Neural progenitor cell (in vitro differentiated cells): ENCODE data around the gene ADGRA3. TPM values are rescaled to one million over a fixed set of nuclear protein-coding genes. Genes with fewer than 3 reads are reported as not detected.
A peak's percentile ranks its signal among the peaks of the same experiment; 100 is the strongest.
"Not testable (repeated sequence)": the region's sequence is repeated elsewhere in the genome, so short reads cannot be mapped to it uniquely, and the experiment has no call there.

Experiments
- DNase-seq: peaks from one replicate; pipeline ENCODE4 v3.0.0-alpha.2; 2016; ENCODE audit warnings: low spot score
- H2AFZ ChIP-seq: fragments of 200-600 bp; sonication (generic); replicated peaks from 2 replicates; pipeline ENCODE4 v1.6.1; 2016; ENCODE audit warnings: antibody characterized with exemption
- H3F3A ChIP-seq: fragments of 200-600 bp; sonication (generic); 2 replicates; pipeline ENCODE4 v1.6.1; 2016; ENCODE audit warnings: antibody characterized with exemption, low read depth
- H3K27ac ChIP-seq: fragments of 200-600 bp; sonication (generic); 2 replicates; pipeline ENCODE4 v1.5.1; 2016; ENCODE audit warnings: mild to moderate bottlenecking
- H3K27me3 ChIP-seq: fragments of 200-600 bp; sonication (generic); 2 replicates; pipeline ENCODE4 v1.6.1; 2016; ENCODE audit warnings: mild to moderate bottlenecking, moderate library complexity
- H3K36me3 ChIP-seq: fragments of 200-600 bp; sonication (generic); 2 replicates; pipeline ENCODE4 v1.5.1; 2016
- H3K4me1 ChIP-seq: fragments of 200-600 bp; sonication (generic); 2 replicates; pipeline ENCODE4 v1.6.1; 2016; ENCODE audit warnings: mixed run types
- H3K4me2 ChIP-seq: fragments of 200-600 bp; sonication (generic); 2 replicates; pipeline ENCODE4 v1.6.1; 2016
- H3K4me3 ChIP-seq: fragments of 200-600 bp; sonication (generic); 2 replicates; pipeline ENCODE4 v1.5.1; 2016
- H3K79me2 ChIP-seq: fragments of 200-600 bp; sonication (generic); 2 replicates; pipeline ENCODE4 v1.6.1; 2016; ENCODE audit warnings: low read depth
- H3K9ac ChIP-seq: fragments of 200-600 bp; sonication (generic); 2 replicates; pipeline ENCODE4 v1.6.1; 2016
- H3K9me3 ChIP-seq: fragments of 200-600 bp; sonication (generic); 2 replicates; pipeline ENCODE4 v1.5.1; 2016; ENCODE audit warnings: low read depth
- H4K20me1 ChIP-seq: fragments of 200-600 bp; sonication (generic); 2 replicates; pipeline ENCODE4 v1.6.1; 2016; ENCODE audit warnings: low read depth
- H3K27ac Mint-ChIP-seq: 3 replicates; pipeline ENCODE4 v1.8.0; 2021; ENCODE audit warnings: mixed read lengths
- H3K27me3 Mint-ChIP-seq: 2 replicates; pipeline ENCODE4 v1.8.0; 2022; ENCODE audit warnings: low read depth, mild to moderate bottlenecking, inconsistent platforms, moderate library complexity, mixed read lengths; ENCODE audit not compliant: insufficient read depth
- H3K36me3 Mint-ChIP-seq: 3 replicates; pipeline ENCODE4 v1.8.0; 2021; ENCODE audit warnings: mixed read lengths
- H3K4me1 Mint-ChIP-seq: 3 replicates; pipeline ENCODE4 v1.8.0; 2021; ENCODE audit warnings: mixed read lengths
- H3K4me3 Mint-ChIP-seq: 3 replicates; pipeline ENCODE4 v1.8.0; 2021; ENCODE audit warnings: mild to moderate bottlenecking, moderate library complexity, mixed read lengths
- H3K9me3 Mint-ChIP-seq: 3 replicates; pipeline ENCODE4 v1.8.0; 2020; ENCODE audit warnings: mixed read lengths
- EZH2 ChIP-seq: fragments of 200-600 bp; sonication (generic); IDR thresholded peaks from 2 replicates; pipeline ENCODE4 v1.6.1; 2017; ENCODE audit warnings: antibody characterized with exemption, mild to moderate bottlenecking, moderate library complexity
- EZH2phosphoT487 ChIP-seq: fragments of 200-600 bp; sonication (generic); IDR thresholded peaks from 2 replicates; pipeline ENCODE4 v1.6.1; 2017; ENCODE audit warnings: antibody characterized with exemption
- total RNA-seq: library from RNA; depleted of rRNA; stranded (reverse); fragments of >200 nt; gene quantifications from 2 replicates; pipeline ENCODE4 v1.2.3, GENCODE V29; 2015; ENCODE audit warnings: low replicate concordance
- TF ChIP-seq, protein P1 (sequence below): fragments of 200-600 bp; sonication (generic); IDR thresholded peaks from 2 replicates; pipeline ENCODE4 v1.5.1; 2017; ENCODE audit warnings: antibody characterized with exemption, mild to moderate bottlenecking

ADGRA3 gene
- total RNA-seq, 1 donor from 2014 or later: 87.9 TPM

DNA sequence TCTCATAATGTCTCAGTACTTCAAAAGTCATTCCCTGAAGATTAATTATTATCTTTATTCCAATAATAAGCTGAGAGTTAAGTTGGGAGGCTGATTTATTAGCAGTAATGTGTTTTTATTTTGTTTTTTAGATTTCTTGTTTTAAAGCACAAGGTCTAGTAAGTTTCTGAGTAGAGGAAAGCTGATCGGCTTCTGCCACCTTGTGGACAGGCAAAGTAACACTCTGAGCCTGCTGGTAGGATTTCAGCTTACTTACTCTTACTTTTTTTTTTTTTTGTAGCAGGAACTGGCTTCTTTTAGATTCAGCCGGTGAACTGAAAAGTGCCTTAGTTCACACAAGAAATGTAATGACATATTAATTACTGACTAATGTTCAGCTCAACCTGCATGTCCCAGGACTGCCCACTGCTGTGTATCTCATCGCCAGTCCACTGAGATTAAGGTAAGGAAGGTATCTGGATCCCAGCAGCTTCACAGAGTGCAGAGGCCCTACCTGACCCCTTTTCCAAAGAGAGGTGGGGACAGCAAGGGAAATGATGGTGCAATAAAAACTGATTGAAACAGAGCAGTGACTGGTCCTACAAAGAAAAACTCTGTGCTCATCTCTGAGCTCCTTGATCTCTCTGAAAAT, 126.5 kb downstream of the ADGRA3 start:
- no peaks in the 10 kb centered on the region for H3K9me3 Mint-ChIP-seq
- Histone ChIP-seq H3K4me2 (no peak overlapping the region), H3K79me2 (no peaks in the 10 kb centered on the region), H3K27me3 (no peaks in the 10 kb centered on the region), H3K27ac (no peak overlapping the region), H3K4me3 (no peak overlapping the region), H2AFZ (no peak overlapping the region), H3K9me3 (no peaks in the 10 kb centered on the region), H3K36me3 (peaks cover 9% of the 10 kb centered on the region), H4K20me1 (no peaks in the 10 kb centered on the region), H3K9ac (no peak overlapping the region), H3F3A (peaks cover 7% of the 10 kb centered on the region), H3K4me1 (no peaks in the 10 kb centered on the region)
- H3K27ac Mint-ChIP-seq: no peak overlapping the region
- H3K36me3 Mint-ChIP-seq: peaks cover 13% of the 10 kb centered on the region
- no peaks in the 10 kb centered on the region for H3K27me3 Mint-ChIP-seq
- TF ChIP-seq EZH2 (no peak), EZH2phosphoT487 (no peak)
- TF ChIP-seq, protein P1, sequence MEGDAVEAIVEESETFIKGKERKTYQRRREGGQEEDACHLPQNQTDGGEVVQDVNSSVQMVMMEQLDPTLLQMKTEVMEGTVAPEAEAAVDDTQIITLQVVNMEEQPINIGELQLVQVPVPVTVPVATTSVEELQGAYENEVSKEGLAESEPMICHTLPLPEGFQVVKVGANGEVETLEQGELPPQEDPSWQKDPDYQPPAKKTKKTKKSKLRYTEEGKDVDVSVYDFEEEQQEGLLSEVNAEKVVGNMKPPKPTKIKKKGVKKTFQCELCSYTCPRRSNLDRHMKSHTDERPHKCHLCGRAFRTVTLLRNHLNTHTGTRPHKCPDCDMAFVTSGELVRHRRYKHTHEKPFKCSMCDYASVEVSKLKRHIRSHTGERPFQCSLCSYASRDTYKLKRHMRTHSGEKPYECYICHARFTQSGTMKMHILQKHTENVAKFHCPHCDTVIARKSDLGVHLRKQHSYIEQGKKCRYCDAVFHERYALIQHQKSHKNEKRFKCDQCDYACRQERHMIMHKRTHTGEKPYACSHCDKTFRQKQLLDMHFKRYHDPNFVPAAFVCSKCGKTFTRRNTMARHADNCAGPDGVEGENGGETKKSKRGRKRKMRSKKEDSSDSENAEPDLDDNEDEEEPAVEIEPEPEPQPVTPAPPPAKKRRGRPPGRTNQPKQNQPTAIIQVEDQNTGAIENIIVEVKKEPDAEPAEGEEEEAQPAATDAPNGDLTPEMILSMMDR: peak; percentile 96
- DNase-seq: peak; percentile 73
- H3K4me1 Mint-ChIP-seq: no peaks in the 10 kb centered on the region
- H3K4me3 Mint-ChIP-seq: no peak overlapping the region

DNA sequence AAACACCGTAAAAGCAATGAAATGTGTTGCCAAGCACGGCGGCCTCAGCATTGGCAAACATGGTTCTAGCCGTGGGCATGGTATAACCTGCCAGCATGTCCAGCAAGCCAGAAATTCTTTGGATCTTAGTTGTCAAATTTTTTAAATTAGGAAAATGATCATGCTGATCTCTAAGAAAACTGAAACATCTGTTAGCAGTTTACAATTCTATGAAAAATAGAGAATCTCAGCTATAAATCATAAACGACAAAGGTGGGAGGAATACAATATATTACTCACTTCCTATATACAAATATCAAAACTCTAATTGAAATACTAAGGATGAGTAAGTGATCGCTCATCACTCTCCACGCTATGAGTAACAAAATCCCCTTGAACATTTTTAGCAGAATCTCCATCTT, 130.3 kb downstream of the ADGRA3 start:
- Mint-ChIP-seq H3K4me1 (no peaks in the 10 kb centered on the region), H3K27me3 (no peaks in the 10 kb centered on the region), H3K9me3 (peaks cover 4% of the 10 kb centered on the region), H3K36me3 (peaks cover 28% of the 10 kb centered on the region), H3K4me3 (no peak overlapping the region), H3K27ac (no peak overlapping the region)
- H3K36me3 ChIP-seq: peaks cover 9% of the 10 kb centered on the region
- no peak overlapping the region for H3K4me2 ChIP-seq
- DNase-seq: no peak
- no peak overlapping the region for H2AFZ ChIP-seq
- H3K9me3 ChIP-seq: no peaks in the 10 kb centered on the region
- H3K27ac ChIP-seq: no peak overlapping the region
- no peaks in the 10 kb centered on the region for H3K27me3 ChIP-seq
- H3K4me3 ChIP-seq: no peak overlapping the region
- H3K9ac ChIP-seq: no peak overlapping the region
- peaks cover 7% of the 10 kb centered on the region for H3F3A ChIP-seq
- no peak for TF ChIP-seq EZH2phosphoT487
- TF ChIP-seq EZH2: no peak
- TF ChIP-seq, protein P1: no peak
- H4K20me1 ChIP-seq: no peaks in the 10 kb centered on the region
- no peaks in the 10 kb centered on the region for H3K79me2 ChIP-seq
- H3K4me1 ChIP-seq: peaks cover 8% of the 10 kb centered on the region

DNA sequence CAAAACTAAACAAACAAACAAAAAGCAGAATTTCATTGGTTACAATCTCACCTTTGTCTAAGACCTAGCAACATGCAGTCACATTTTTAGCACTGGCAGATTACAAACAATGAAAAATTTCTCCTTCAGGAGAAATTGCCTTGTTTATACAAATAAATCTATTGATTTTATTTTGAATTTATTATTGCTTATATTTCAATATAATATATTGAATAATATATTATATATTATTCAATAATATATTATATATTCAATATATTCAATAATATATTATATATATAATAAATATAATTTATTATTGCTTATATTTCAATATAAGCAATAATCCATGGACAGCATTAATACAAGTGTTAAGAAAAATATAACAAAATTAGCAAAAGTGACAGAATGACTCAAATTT, 131.7 kb downstream of the ADGRA3 start:
- Histone ChIP-seq H3K9me3 (no peaks in the 10 kb centered on the region), H3K4me3 (no peak overlapping the region), H3K9ac (no peak overlapping the region), H3F3A (no peaks in the 10 kb centered on the region), H3K27me3 (no peaks in the 10 kb centered on the region), H2AFZ (no peak overlapping the region), H3K36me3 (peaks cover 9% of the 10 kb centered on the region), H3K27ac (no peak overlapping the region), H4K20me1 (no peaks in the 10 kb centered on the region), H3K4me2 (no peak overlapping the region), H3K79me2 (no peaks in the 10 kb centered on the region), H3K4me1 (peaks cover 8% of the 10 kb centered on the region)
- Mint-ChIP-seq H3K4me1 (no peaks in the 10 kb centered on the region), H3K9me3 (peaks cover 7% of the 10 kb centered on the region), H3K4me3 (no peak overlapping the region), H3K36me3 (peaks cover 34% of the 10 kb centered on the region), H3K27me3 (no peaks in the 10 kb centered on the region), H3K27ac (no peak overlapping the region)
- TF ChIP-seq EZH2 (no peak), EZH2phosphoT487 (no peak)
- TF ChIP-seq, protein P1: no peak
- no peak for DNase-seq

DNA sequence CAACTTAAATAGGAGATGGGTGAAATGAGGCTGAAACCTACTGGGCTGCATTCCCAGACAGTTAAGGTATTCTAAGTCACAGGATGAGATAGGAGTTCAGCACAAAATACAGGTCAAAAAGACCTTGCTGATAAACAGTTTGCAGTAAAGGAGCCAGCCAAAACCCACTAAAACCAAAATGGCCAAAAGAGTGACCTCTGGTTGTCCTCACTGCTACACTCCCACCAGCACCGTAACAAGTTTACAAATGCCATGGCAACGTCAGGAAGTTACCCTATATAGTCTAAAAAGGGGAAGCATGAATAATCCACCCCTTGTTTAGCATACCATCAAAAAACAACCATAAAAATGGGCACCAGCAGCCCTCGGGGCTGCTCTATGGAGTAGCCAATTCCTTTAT, 133.7 kb downstream of the ADGRA3 start:
- not testable (repeated sequence) for H3K27ac Mint-ChIP-seq, H3K4me1 ChIP-seq, H3K9ac ChIP-seq

More for the DNA sequence above, 133.7 kb downstream of the ADGRA3 start:
- not testable (repeated sequence) for H3K9me3 ChIP-seq, H3K27me3 ChIP-seq, H3K36me3 ChIP-seq, H3K4me1 Mint-ChIP-seq, H3K4me3 ChIP-seq, H3K79me2 ChIP-seq, H2AFZ ChIP-seq, H3K27ac ChIP-seq, H3K4me3 Mint-ChIP-seq, H3K27me3 Mint-ChIP-seq, DNase-seq, H3F3A ChIP-seq, H3K4me2 ChIP-seq, H4K20me1 ChIP-seq
- peaks cover 41% of the 10 kb centered on the region for H3K36me3 Mint-ChIP-seq
- H3K9me3 Mint-ChIP-seq: peaks cover 21% of the 10 kb centered on the region
